Liver (tissue), 3 donors: Measurements from ENCODE around the gene LRCH4.

Source experiments
- ATF3 ChIP-seq: IDR thresholded peaks from 2 replicates; pipeline ENCODE4 v1.6.1; 2016; ENCODE audit warnings: antibody characterized with exemption
- CTCF ChIP-seq: fragments of 150-350 bp; IDR thresholded peaks from 2 replicates; pipeline ENCODE4 v1.5.1; 2017; ENCODE audit warnings: improper control_type of control experiment, low read depth, low read length; ENCODE audit not compliant: missing input control
- FOXA1 ChIP-seq: IDR thresholded peaks from 2 replicates; pipeline ENCODE4 v1.6.1; 2016; ENCODE audit warnings: antibody characterized with exemption
- JUND ChIP-seq, 2 donors: IDR thresholded peaks; 2 replicates each; pipeline ENCODE4 v1.6.1; 2016; ENCODE audit warnings: antibody characterized with exemption in 2 of 2
- MAX ChIP-seq: IDR thresholded peaks from 2 replicates; pipeline ENCODE4 v1.6.1; 2016; ENCODE audit warnings: antibody characterized with exemption
- REST ChIP-seq: IDR thresholded peaks from 2 replicates; pipeline ENCODE4 v1.6.1; 2016; ENCODE audit warnings: antibody characterized with exemption, mild to moderate bottlenecking
- RXRA ChIP-seq, 2 donors: IDR thresholded peaks; 2 replicates each; pipeline ENCODE4 v1.6.1; 2017 to 2018; ENCODE audit warnings: antibody characterized with exemption in 2 of 2, mild to moderate bottlenecking in 1 of 2
- YY1 ChIP-seq: IDR thresholded peaks from 2 replicates; pipeline ENCODE4 v1.6.1; 2016; ENCODE audit warnings: antibody characterized with exemption, mild to moderate bottlenecking
- donor health status: healthy.
- donor health status: healthy.

GRCh38 chr7:100614308-100614861 lies 28.5 kb upstream of the LRCH4 start:
- TF ChIP-seq YY1 (no peak), CTCF (no peak), ATF3 (no peak), MAX (no peak), REST (no peak), FOXA1 (no peak), RXRA (IDR thresholded peaks at IDR 0.05) (no peak), JUND (IDR thresholded peaks at IDR 0.05) (no peak)
